ENCODE data around the gene CD300LB. TPM values are rescaled to one million over a fixed set of nuclear protein-coding genes. Genes with fewer than 3 reads are reported as not detected.
"Not testable (repeated sequence)": the region's sequence is repeated elsewhere in the genome, so short reads cannot be mapped to it uniquely, and the experiment has no call there.

The CD300LB gene
- polyA plus RNA-seq, 2 of the 4 experiments (the other 2 are of a cell fraction), result not detected

DNA sequence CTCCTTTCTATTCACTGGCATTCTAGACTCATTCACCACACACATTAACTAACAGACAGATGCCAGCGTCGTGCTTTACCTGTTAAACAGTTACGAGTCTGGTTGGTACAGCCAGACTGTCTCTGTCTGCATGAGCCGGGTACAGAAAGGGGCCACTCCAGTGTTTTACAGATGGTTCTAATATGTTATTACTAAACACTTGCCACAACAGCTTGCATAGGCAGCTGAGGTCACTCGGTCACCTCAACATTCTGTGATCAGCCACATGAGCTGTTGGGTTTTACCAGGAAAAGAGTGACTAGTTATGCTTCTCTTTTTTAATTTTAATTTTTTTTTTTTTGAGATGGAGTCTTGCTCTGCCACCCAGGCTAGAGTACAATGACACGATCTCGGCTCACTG is 39.6 kb downstream of the CD300LB start:
- FAIRE-seq, result no peak
- ChIA-PET POLR2A (no interaction called here), CTCF (interaction anchor here (0.6 to 13.2 kb wide), 15 partner anchors 8 to 292 kb away, joined by 3 to 138 read pairs (median 4); partner anchors contain the start of gene GPR142)

GRCh38 chr17:74490716-74491115 is 40.6 kb downstream of the CD300LB start:
- Histone ChIP-seq H3K27ac (no peak overlapping the region), H3K4me2 (no peak overlapping the region), H3K4me3 (no peak overlapping the region), H3K9me3 (no peaks in the 10 kb centered on the region; the same call in 2 of the 3 replicates), H3K4me1 (no peaks in the 10 kb centered on the region)
- ChIA-PET POLR2A (no interaction called here), CTCF (interaction anchor here (0.6 to 13.2 kb wide), 10 partner anchors 19 to 291 kb away, joined by 3 to 138 read pairs (median 5); partner anchors contain the start of gene GPR142)
- 50% methylated on average over 9 of the region's 9 CpGs for WGBS (ENCODE audit: missing lambda C conversion rate)
- DNase-seq (ENCODE audit: low read depth in 1 of 2, low spot score in 1 of 2) (no peak), ATAC-seq (no peak), FAIRE-seq (no peak)
- TF ChIP-seq SMC3 (IDR thresholded peaks at IDR 0.05) (no peak), HEYL (CRISPR knock-in tag; IDR thresholded peaks at IDR 0.05) (no peak), POLR2AphosphoS2 (conservative IDR thresholded peaks at IDR 0.05; ENCODE audit: low read length) (no peak), ZNF302 (CRISPR knock-in tag; IDR thresholded peaks at IDR 0.05) (no peak), CBX8 (IDR thresholded peaks at IDR 0.05) (no peak), EHF (CRISPR knock-in tag; IDR thresholded peaks at IDR 0.05) (no peak)

More for the DNA sequence above, 39.6 kb downstream of the CD300LB start:
- DNase-seq (ENCODE audit: low read depth in 1 of 2, low spot score in 1 of 2) (no peak), ATAC-seq (no peak)
- no peak for TF ChIP-seq CHD2 (IDR thresholded peaks at IDR 0.05; ENCODE audit: low read length, partially characterized antibody)
- no peak for TF ChIP-seq MYC (IDR thresholded peaks at IDR 0.05; ENCODE audit: borderline replicate concordance, low read length)
- TF ChIP-seq SREBF2 (IDR thresholded peaks at IDR 0.05), result no peak
- TF ChIP-seq, protein P1, sequence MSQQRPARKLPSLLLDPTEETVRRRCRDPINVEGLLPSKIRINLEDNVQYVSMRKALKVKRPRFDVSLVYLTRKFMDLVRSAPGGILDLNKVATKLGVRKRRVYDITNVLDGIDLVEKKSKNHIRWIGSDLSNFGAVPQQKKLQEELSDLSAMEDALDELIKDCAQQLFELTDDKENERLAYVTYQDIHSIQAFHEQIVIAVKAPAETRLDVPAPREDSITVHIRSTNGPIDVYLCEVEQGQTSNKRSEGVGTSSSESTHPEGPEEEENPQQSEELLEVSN (IDR thresholded peaks at IDR 0.05; ENCODE audit: borderline replicate concordance, low read depth), result no peak
- no peak for TF ChIP-seq HOXB13 (CRISPR knock-in tag; IDR thresholded peaks at IDR 0.05; ENCODE audit: low read depth)
- TF ChIP-seq POLR2A (IDR thresholded peaks at IDR 0.05; ENCODE audit: low read length), result no peak
- TF ChIP-seq CBX8 (IDR thresholded peaks at IDR 0.05), result no peak
- TF ChIP-seq HEYL (CRISPR knock-in tag; IDR thresholded peaks at IDR 0.05), result no peak
- H3K4me1 ChIP-seq, result no peaks in the 10 kb centered on the region
- no peak overlapping the region for H3K27ac ChIP-seq
- H3K9me3 ChIP-seq, result no peaks in the 10 kb centered on the region; the same call in 2 of the 3 replicates
- H3K4me2 ChIP-seq, result no peak overlapping the region
- 33% methylated on average over 7 of the region's 7 CpGs for WGBS (ENCODE audit: missing lambda C conversion rate)
- H3K4me3 ChIP-seq, result no peak overlapping the region

GRCh38 chr17:74488276-74488675 is 43.0 kb downstream of the CD300LB start:
- DNase-seq (ENCODE audit: low read depth in 1 of 2, low spot score in 1 of 2); H3K4me2 ChIP-seq; POLR2A ChIA-PET; H3K4me1 ChIP-seq; H3K4me3 ChIP-seq; ATAC-seq; H3K27ac ChIP-seq; H3K9me3 ChIP-seq; FAIRE-seq: not testable (repeated sequence)
- 51% methylated on average over 4 of the region's 4 CpGs for WGBS (ENCODE audit: missing lambda C conversion rate)
- CTCF ChIA-PET, result interaction anchor here (0.7 to 3.2 kb wide), 14 partner anchors 9 to 190 kb away, joined by 3 to 17 read pairs (median 4); no protein-coding TSS in a partner anchor

- no peak overlapping the region for H3K4me3 ChIP-seq
- ChIA-PET POLR2A (no interaction called here), CTCF (interaction anchor here (0.5 to 5.0 kb wide), 7 partner anchors 8 to 118 kb away, joined by 3 to 36 read pairs (median 14); partner anchors contain the start of gene CD300LD)
- DNase-seq (ENCODE audit: low read depth in 1 of 2, low spot score in 1 of 2) (no peak), FAIRE-seq (no peak), ATAC-seq (no peak)
- no peaks in the 10 kb centered on the region for H3K4me1 ChIP-seq
- WGBS (ENCODE audit: missing lambda C conversion rate), result 54% methylated on average over 5 of the region's 5 CpGs
- H3K4me2 ChIP-seq, result no peak overlapping the region
- TF ChIP-seq RCOR1 (IDR thresholded peaks at IDR 0.05; ENCODE audit: low read depth, low read length) (no peak), KDM1A (IDR thresholded peaks at IDR 0.05; ENCODE audit: low read depth) (no peak), ZC3H11A (IDR thresholded peaks at IDR 0.05) (no peak), HDAC2 (IDR thresholded peaks at IDR 0.05) (no peak), HOXA7 (CRISPR knock-in tag; IDR thresholded peaks at IDR 0.05) (no peak), EP300 (IDR thresholded peaks at IDR 0.05) (no peak), RFX5 (IDR thresholded peaks at IDR 0.05) (no peak), NFE2L2 (conservative IDR thresholded peaks at IDR 0.05; ENCODE audit: low read length) (no peak), FOSB (CRISPR knock-in tag; IDR thresholded peaks at IDR 0.05) (no peak), JUN (IDR thresholded peaks at IDR 0.05) (no peak), SREBF2 (IDR thresholded peaks at IDR 0.05) (no peak), CHD4 (IDR thresholded peaks at IDR 0.05; ENCODE audit: borderline replicate concordance) (no peak), GATA3 (IDR thresholded peaks at IDR 0.05; ENCODE audit: borderline replicate concordance) (no peak), SMC3 (IDR thresholded peaks at IDR 0.05) (no peak), HOXB13 (CRISPR knock-in tag; IDR thresholded peaks at IDR 0.05; ENCODE audit: low read depth) (no peak), RAD21 (conservative IDR thresholded peaks at IDR 0.05 in 1 of 2, IDR thresholded peaks at IDR 0.05 in 1 of 2) (no peak), FOSL2 (IDR thresholded peaks at IDR 0.05) (no peak), FOSL2 (CRISPR knock-in tag; IDR thresholded peaks at IDR 0.05) (no peak), ZSCAN20 (CRISPR knock-in tag; IDR thresholded peaks at IDR 0.05) (no peak)
- TF ChIP-seq, protein P2, sequence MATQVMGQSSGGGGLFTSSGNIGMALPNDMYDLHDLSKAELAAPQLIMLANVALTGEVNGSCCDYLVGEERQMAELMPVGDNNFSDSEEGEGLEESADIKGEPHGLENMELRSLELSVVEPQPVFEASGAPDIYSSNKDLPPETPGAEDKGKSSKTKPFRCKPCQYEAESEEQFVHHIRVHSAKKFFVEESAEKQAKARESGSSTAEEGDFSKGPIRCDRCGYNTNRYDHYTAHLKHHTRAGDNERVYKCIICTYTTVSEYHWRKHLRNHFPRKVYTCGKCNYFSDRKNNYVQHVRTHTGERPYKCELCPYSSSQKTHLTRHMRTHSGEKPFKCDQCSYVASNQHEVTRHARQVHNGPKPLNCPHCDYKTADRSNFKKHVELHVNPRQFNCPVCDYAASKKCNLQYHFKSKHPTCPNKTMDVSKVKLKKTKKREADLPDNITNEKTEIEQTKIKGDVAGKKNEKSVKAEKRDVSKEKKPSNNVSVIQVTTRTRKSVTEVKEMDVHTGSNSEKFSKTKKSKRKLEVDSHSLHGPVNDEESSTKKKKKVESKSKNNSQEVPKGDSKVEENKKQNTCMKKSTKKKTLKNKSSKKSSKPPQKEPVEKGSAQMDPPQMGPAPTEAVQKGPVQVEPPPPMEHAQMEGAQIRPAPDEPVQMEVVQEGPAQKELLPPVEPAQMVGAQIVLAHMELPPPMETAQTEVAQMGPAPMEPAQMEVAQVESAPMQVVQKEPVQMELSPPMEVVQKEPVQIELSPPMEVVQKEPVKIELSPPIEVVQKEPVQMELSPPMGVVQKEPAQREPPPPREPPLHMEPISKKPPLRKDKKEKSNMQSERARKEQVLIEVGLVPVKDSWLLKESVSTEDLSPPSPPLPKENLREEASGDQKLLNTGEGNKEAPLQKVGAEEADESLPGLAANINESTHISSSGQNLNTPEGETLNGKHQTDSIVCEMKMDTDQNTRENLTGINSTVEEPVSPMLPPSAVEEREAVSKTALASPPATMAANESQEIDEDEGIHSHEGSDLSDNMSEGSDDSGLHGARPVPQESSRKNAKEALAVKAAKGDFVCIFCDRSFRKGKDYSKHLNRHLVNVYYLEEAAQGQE (IDR thresholded peaks at IDR 0.05), result no peak
- no peak overlapping the region for H3K27ac ChIP-seq
- no peaks in the 10 kb centered on the region; the same call in 2 of the 3 replicates for H3K9me3 ChIP-seq
These were observed 45.4 kb downstream of the CD300LB start for GRCh38 chr17:74485841-74486240.

Data from A549 (cell line).